Non-pigmented ciliary epithelial cell (primary cell): ENCODE measurements around the gene ATF4.
A peak's percentile ranks its signal among the peaks of the same experiment; 100 is the strongest.
"Not testable (repeated sequence)": the region's sequence is repeated elsewhere in the genome, so short reads cannot be mapped to it uniquely, and the experiment has no call there.

Source experiments
- DNase-seq: peaks from one replicate; pipeline ENCODE4 v3.0.0-alpha.2; 2010; ENCODE audit warnings: low read depth

Gene ATF4

GRCh38 chr22:39511226-39511625, 9.1 kb upstream of the ATF4 start:
- DNase-seq = no peak

- no peak for DNase-seq
Measured at GRCh38 chr22:39512026-39512425, 8.3 kb upstream of the ATF4 start.

- DNase-seq = no peak
Measured at GRCh38 chr22:39513791-39514190, 6.6 kb upstream of the ATF4 start.

GRCh38 chr22:39514373-39514973, 5.9 kb upstream of the ATF4 start:
- DNase-seq = no peak

GRCh38 chr22:39515266-39516050, 4.9 kb upstream of the ATF4 start:
- DNase-seq = no peak

- no peak for DNase-seq
Measured at GRCh38 chr22:39517470-39517869, 2.9 kb upstream of the ATF4 start.

- no peak for DNase-seq
Measured at GRCh38 chr22:39518144-39518786, 2.1 kb upstream of the ATF4 start.

GRCh38 chr22:39518996-39519680, 1.2 kb upstream of the ATF4 start:
- DNase-seq = no peak

GRCh38 chr22:39519681-39520225, 609 bp upstream of the ATF4 start:
- DNase-seq = peak; percentile 98

- not testable (repeated sequence) for DNase-seq
Measured at GRCh38 chr22:39521106-39521885, 934 bp downstream of the ATF4 start.

- not testable (repeated sequence) for DNase-seq
Measured at GRCh38 chr22:39522091-39522490, 1.7 kb downstream of the ATF4 start.

- no peak for DNase-seq
Measured at GRCh38 chr22:39522567-39523300, 2.4 kb downstream of the ATF4 start.

- DNase-seq = no peak
Measured at GRCh38 chr22:39524089-39524752, 3.9 kb downstream of the ATF4 start.

GRCh38 chr22:39524753-39525657, 4.6 kb downstream of the ATF4 start:
- no peak for DNase-seq

GRCh38 chr22:39525658-39525975, 5.3 kb downstream of the ATF4 start:
- DNase-seq = no peak

GRCh38 chr22:39526736-39527171, 6.4 kb downstream of the ATF4 start:
- DNase-seq = no peak

GRCh38 chr22:39527481-39527961, 7.2 kb downstream of the ATF4 start:
- no peak for DNase-seq

GRCh38 chr22:39528080-39528661, 7.8 kb downstream of the ATF4 start:
- DNase-seq = no peak
